Vagina (tissue), 2 donors: ENCODE data around the gene PKIB. TPM values are rescaled to one million over a fixed set of nuclear protein-coding genes. Genes with fewer than 3 reads are reported as not detected.

ENCODE experiments used
- DNase-seq, 2 donors: peaks; one replicate each; pipeline ENCODE4 v3.0.0-alpha.2; 2017; ENCODE audit errors: extremely low spot score in 2 of 2
- H3K27ac ChIP-seq: fragments of 200-600 bp; sonication (generic); one replicate; pipeline ENCODE4 v1.5.1; 2019
- H3K27me3 ChIP-seq: fragments of 200-600 bp; sonication (generic); one replicate; pipeline ENCODE4 v1.5.1; 2019
- H3K36me3 ChIP-seq, 2 donors: fragments of 200-600 bp; sonication (generic); one replicate each; pipeline ENCODE4 v1.5.1; 2017 to 2019
- H3K4me1 ChIP-seq: fragments of 200-600 bp; sonication (generic); one replicate; pipeline ENCODE4 v1.5.1; 2019
- H3K4me3 ChIP-seq, 2 donors: fragments of 200-600 bp; sonication (generic); 1 replicate in 1 of 2; 2 replicates in 1 of 2; pipeline ENCODE4 v1.5.1; 2016 to 2019
- H3K9me3 ChIP-seq: fragments of 200-600 bp; sonication (generic); one replicate; pipeline ENCODE4 v1.5.1; 2019
- CTCF ChIP-seq, 3 experiments: fragments of 450-650 bp in 2 of 3; fragments of 200-600 bp in 1 of 3; sonication (generic) in 1 of 3; IDR thresholded peaks; one replicate each; pipeline ENCODE4 v1.5.1; 2017 to 2019; ENCODE audit warnings: antibody characterized with exemption in 3 of 3, mild to moderate bottlenecking in 2 of 3, moderate library complexity in 2 of 3
- POLR2A ChIP-seq, 2 donors: fragments of 450-650 bp; IDR thresholded peaks; one replicate each; pipeline ENCODE4 v1.6.1; 2017; ENCODE audit warnings: antibody characterized with exemption in 2 of 2, mild to moderate bottlenecking in 2 of 2, moderate library complexity in 2 of 2
- POLR2AphosphoS5 ChIP-seq, 2 donors: sonication (generic); formaldehyde crosslinking; IDR thresholded peaks; one replicate each; pipeline ENCODE4 v1.9.0; 2017; ENCODE audit warnings: antibody characterized with exemption in 2 of 2, mild to moderate bottlenecking in 2 of 2, low read depth in 1 of 2; ENCODE audit not compliant: insufficient read depth in 1 of 2
- intact Hi-C: fragments of 100-400 bp; cut with DNase I; formaldehyde crosslinking; loops from one replicate; pipeline ENCODE4 v1.15.1; 2023
- total RNA-seq: library from RNA; depleted of rRNA; stranded (reverse); fragments of >200 nt; gene quantifications from one replicate; pipeline ENCODE4 v1.2.3, GENCODE V29; 2016

Gene PKIB
- total RNA-seq, 1 donor from 2014 or later: 2.7 TPM

DNA sequence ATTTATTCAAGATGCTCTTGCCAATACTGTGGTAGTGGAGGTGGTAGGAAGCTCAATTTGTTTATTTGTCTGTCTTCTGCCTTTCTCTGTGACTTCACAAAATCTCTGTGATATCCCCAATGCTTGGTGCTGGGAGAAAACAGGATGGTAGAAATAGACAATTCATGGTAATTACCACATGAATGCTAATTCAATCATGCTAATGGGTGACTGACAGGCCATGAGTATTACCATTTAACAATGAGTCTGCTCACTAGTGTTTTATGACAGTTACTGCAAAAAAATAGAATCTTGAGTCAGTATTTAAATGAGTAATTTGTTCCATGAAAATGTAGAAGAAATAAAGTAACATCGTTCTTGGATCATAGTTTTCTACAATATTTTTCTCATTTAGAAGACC lies 117.0 kb downstream of the PKIB start:
- intact Hi-C loops: no loop called here
- H3K27me3 ChIP-seq: no peaks in the 10 kb centered on the region
- H3K4me3 ChIP-seq: no peak overlapping the region
- DNase-seq: no peak
- no peaks in the 10 kb centered on the region for H3K9me3 ChIP-seq
- no peak overlapping the region for H3K27ac ChIP-seq
- no peaks in the 10 kb centered on the region for H3K4me1 ChIP-seq
- TF ChIP-seq POLR2A (IDR thresholded peaks at IDR 0.05) (no peak), CTCF (IDR thresholded peaks at IDR 0.05) (no peak), POLR2AphosphoS5 (IDR thresholded peaks at IDR 0.05; ENCODE audit: insufficient read depth in 1 of 2, low read depth in 1 of 2) (no peak)
- no peaks in the 10 kb centered on the region for H3K36me3 ChIP-seq

GRCh38 chr6:122730334-122730733 lies 120.1 kb downstream of the PKIB start:
- TF ChIP-seq POLR2AphosphoS5 (IDR thresholded peaks at IDR 0.05; ENCODE audit: insufficient read depth in 1 of 2, low read depth in 1 of 2) (no peak), CTCF (IDR thresholded peaks at IDR 0.05) (no peak), POLR2A (IDR thresholded peaks at IDR 0.05) (no peak)
- intact Hi-C loops: loop anchor here (10.0 kb wide), 1 partner anchor 104 kb away; no protein-coding TSS in a partner anchor
- H3K4me3 ChIP-seq: no peak overlapping the region
- H3K27me3 ChIP-seq: no peaks in the 10 kb centered on the region
- DNase-seq: no peak
- no peaks in the 10 kb centered on the region for H3K9me3 ChIP-seq
- H3K27ac ChIP-seq: no peak overlapping the region
- no peaks in the 10 kb centered on the region for H3K36me3 ChIP-seq
- peaks cover 4% of the 10 kb centered on the region for H3K4me1 ChIP-seq

GRCh38 chr6:122730775-122731386 lies 120.7 kb downstream of the PKIB start:
- Histone ChIP-seq H3K4me3 (no peak overlapping the region), H3K27me3 (no peaks in the 10 kb centered on the region), H3K36me3 (no peaks in the 10 kb centered on the region), H3K27ac (no peak overlapping the region), H3K9me3 (no peaks in the 10 kb centered on the region), H3K4me1 (peaks cover 10% of the 10 kb centered on the region)
- no peak for DNase-seq
- intact Hi-C loops: loop anchor here (10.0 kb wide), 1 partner anchor 104 kb away; no protein-coding TSS in a partner anchor
- no peak for TF ChIP-seq POLR2A (IDR thresholded peaks at IDR 0.05)
- peak; percentile 35 to 72 (median 67) for TF ChIP-seq CTCF (IDR thresholded peaks at IDR 0.05)
- no peak for TF ChIP-seq POLR2AphosphoS5 (IDR thresholded peaks at IDR 0.05; ENCODE audit: insufficient read depth in 1 of 2, low read depth in 1 of 2)

GRCh38 chr6:122733259-122733658 lies 123.1 kb downstream of the PKIB start:
- Histone ChIP-seq H3K27ac (no peak overlapping the region), H3K4me1 (peaks cover 25% of the 10 kb centered on the region), H3K4me3 (no peak overlapping the region), H3K9me3 (no peaks in the 10 kb centered on the region), H3K36me3 (no peaks in the 10 kb centered on the region), H3K27me3 (no peaks in the 10 kb centered on the region)
- TF ChIP-seq POLR2AphosphoS5 (IDR thresholded peaks at IDR 0.05; ENCODE audit: insufficient read depth in 1 of 2, low read depth in 1 of 2) (no peak), CTCF (IDR thresholded peaks at IDR 0.05) (no peak), POLR2A (IDR thresholded peaks at IDR 0.05) (no peak)
- no peak for DNase-seq
- intact Hi-C loops: loop anchor here (10.0 kb wide), 1 partner anchor 102 kb away; no protein-coding TSS in a partner anchor
